HepG2 (cell line): ENCODE data around the gene PPP6R2. TPM values are rescaled to one million over a fixed set of nuclear protein-coding genes. Genes with fewer than 3 reads are reported as not detected.

Experiments
- BHLHE40 ChIP-seq: IDR thresholded peaks from 2 replicates; pipeline ENCODE4 v1.6.1; 2011; ENCODE audit warnings: low read length, improper control_type of control experiment
- GATAD1 ChIP-seq: IDR thresholded peaks from 2 replicates; pipeline ENCODE4 v1.6.1; 2016; ENCODE audit warnings: missing genetic modification reagents, missing compliant biosample characterization
- KDM5B ChIP-seq: sonication (generic); formaldehyde crosslinking; IDR thresholded peaks from 2 replicates; pipeline ENCODE4 v1.4.0; 2020; ENCODE audit warnings: missing genetic modification reagents, mild to moderate bottlenecking, borderline replicate concordance
- KLF16 ChIP-seq, 2 experiments: sonication (generic) in 1 of 2; formaldehyde crosslinking in 1 of 2; IDR thresholded peaks; 2 replicates each; pipeline versions ENCODE4 v1.6.1 to v1.8.0; 2016 to 2023; ENCODE audit warnings: missing genetic modification reagents in 2 of 2, missing compliant biosample characterization in 1 of 2
- NR2F6 ChIP-seq, 2 experiments: IDR thresholded peaks; 2 replicates each; pipeline ENCODE4 v1.6.1; 2016; ENCODE audit warnings: antibody characterized with exemption in 1 of 2, mild to moderate bottlenecking in 1 of 2
- RXRB ChIP-seq: IDR thresholded peaks from 2 replicates; pipeline ENCODE4 v1.6.1; 2016; ENCODE audit warnings: borderline replicate concordance, missing genetic modification reagents, missing compliant biosample characterization
- SP5 ChIP-seq: IDR thresholded peaks from 2 replicates; pipeline ENCODE4 v1.6.1; 2016; ENCODE audit warnings: low read depth, borderline replicate concordance
- SSRP1 ChIP-seq: IDR thresholded peaks from 2 replicates; pipeline ENCODE4 v1.6.1; 2016; ENCODE audit warnings: control low read depth
- TOPORS ChIP-seq: sonication (generic); formaldehyde crosslinking; IDR thresholded peaks from 2 replicates; pipeline ENCODE4 v1.8.0; 2023; ENCODE audit warnings: mild to moderate bottlenecking, missing genetic modification reagents
- WIZ ChIP-seq: sonication (generic); formaldehyde crosslinking; IDR thresholded peaks from 2 replicates; pipeline ENCODE4 v1.5.1; 2020; ENCODE audit warnings: mild to moderate bottlenecking, missing genetic modification reagents
- XRCC5 ChIP-seq: fragments of 200-400 bp; formaldehyde crosslinking; optimal IDR thresholded peaks from 2 replicates; pipeline ENCODE3; 2017; ENCODE audit warnings: mild to moderate bottlenecking, low read length
- ZBTB8A ChIP-seq: sonication (generic); formaldehyde crosslinking; IDR thresholded peaks from 2 replicates; pipeline ENCODE4 v1.4.0; 2020; ENCODE audit warnings: mild to moderate bottlenecking, low read depth, missing genetic modification reagents, borderline replicate concordance
- ZMYM3 ChIP-seq: sonication (generic); formaldehyde crosslinking; IDR thresholded peaks from 2 replicates; pipeline ENCODE4 v1.5.1; 2020; ENCODE audit warnings: mild to moderate bottlenecking, missing genetic modification reagents
- ZNF205 ChIP-seq: IDR thresholded peaks from 2 replicates; pipeline ENCODE4 v1.6.1; 2018; ENCODE audit warnings: missing biosample characterization, missing genetic modification reagents
- ZNF34 ChIP-seq: sonication (generic); formaldehyde crosslinking; IDR thresholded peaks from 2 replicates; pipeline ENCODE4 v1.4.0; 2020; ENCODE audit warnings: mild to moderate bottlenecking, missing genetic modification reagents, borderline replicate concordance
- ZNF510 ChIP-seq: sonication (generic); formaldehyde crosslinking; IDR thresholded peaks from 2 replicates; pipeline ENCODE4 v1.4.0; 2020; ENCODE audit warnings: low read depth, mild to moderate bottlenecking, missing genetic modification reagents
- ZNF556 ChIP-seq: sonication (generic); formaldehyde crosslinking; IDR thresholded peaks from 2 replicates; pipeline ENCODE4 v1.4.0; 2020; ENCODE audit warnings: mild to moderate bottlenecking, missing genetic modification reagents, borderline replicate concordance
- ZNF605 ChIP-seq: sonication (generic); formaldehyde crosslinking; IDR thresholded peaks from 2 replicates; pipeline ENCODE4 v1.8.0; 2022; ENCODE audit warnings: mild to moderate bottlenecking, missing genetic modification reagents
- ZNF772 ChIP-seq: sonication (generic); formaldehyde crosslinking; IDR thresholded peaks from 2 replicates; pipeline ENCODE4 v1.5.0; 2020; ENCODE audit warnings: mild to moderate bottlenecking, missing genetic modification reagents
- polyA plus RNA-seq, 8 experiments: library from polyadenylated mRNA; depleted of rRNA in 3 of 8; stranded (reverse) in 7 of 8; unstranded in 1 of 8; fragments of >200 nt; fragmentation: Illumina TruSeq in 4 of 8; extraction: Trizol in 4 of 8; gene quantifications; 2 replicates each; pipeline versions ENCODE4 v1.2.1 to v1.2.3, GENCODE V29; 2011 to 2016; ENCODE audit warnings: low read depth in 4 of 8, missing spikeins in 1 of 8, mixed read lengths in 1 of 8; ENCODE audit not compliant: insufficient read depth in 1 of 8
- total RNA-seq, 5 experiments: library from RNA; depleted of rRNA; stranded (reverse); fragments of >200 nt; fragmentation: Illumina TruSeq; extraction: Trizol; gene quantifications; 2 replicates each; pipeline ENCODE4 v1.2.3, GENCODE V29; 2016; ENCODE audit warnings: low read depth in 1 of 5
- TF ChIP-seq, protein P1 (sequence below): IDR thresholded peaks from 2 replicates; pipeline ENCODE4 v1.6.1; 2018; ENCODE audit warnings: missing genetic modification reagents
- TF ChIP-seq, protein P2 (sequence below): sonication (generic); formaldehyde crosslinking; IDR thresholded peaks from 2 replicates; pipeline ENCODE4 v1.5.1; 2020; ENCODE audit warnings: mild to moderate bottlenecking, moderate library complexity, missing genetic modification reagents
- TF ChIP-seq, protein P3 (sequence below): sonication (generic); formaldehyde crosslinking; IDR thresholded peaks from 2 replicates; pipeline ENCODE4 v1.4.0; 2020; ENCODE audit warnings: missing genetic modification reagents
- TF ChIP-seq, protein P4 (sequence below): sonication (generic); formaldehyde crosslinking; IDR thresholded peaks from 2 replicates; pipeline ENCODE4 v1.9.0; 2021; ENCODE audit warnings: missing genetic modification reagents, borderline replicate concordance

PPP6R2 gene
- total and polyA plus RNA-seq, 2 of the 13 experiments (the other 11 are each of a cell fraction or from before 2014, with no cell fraction given): 55.0 to 102 TPM

DNA sequence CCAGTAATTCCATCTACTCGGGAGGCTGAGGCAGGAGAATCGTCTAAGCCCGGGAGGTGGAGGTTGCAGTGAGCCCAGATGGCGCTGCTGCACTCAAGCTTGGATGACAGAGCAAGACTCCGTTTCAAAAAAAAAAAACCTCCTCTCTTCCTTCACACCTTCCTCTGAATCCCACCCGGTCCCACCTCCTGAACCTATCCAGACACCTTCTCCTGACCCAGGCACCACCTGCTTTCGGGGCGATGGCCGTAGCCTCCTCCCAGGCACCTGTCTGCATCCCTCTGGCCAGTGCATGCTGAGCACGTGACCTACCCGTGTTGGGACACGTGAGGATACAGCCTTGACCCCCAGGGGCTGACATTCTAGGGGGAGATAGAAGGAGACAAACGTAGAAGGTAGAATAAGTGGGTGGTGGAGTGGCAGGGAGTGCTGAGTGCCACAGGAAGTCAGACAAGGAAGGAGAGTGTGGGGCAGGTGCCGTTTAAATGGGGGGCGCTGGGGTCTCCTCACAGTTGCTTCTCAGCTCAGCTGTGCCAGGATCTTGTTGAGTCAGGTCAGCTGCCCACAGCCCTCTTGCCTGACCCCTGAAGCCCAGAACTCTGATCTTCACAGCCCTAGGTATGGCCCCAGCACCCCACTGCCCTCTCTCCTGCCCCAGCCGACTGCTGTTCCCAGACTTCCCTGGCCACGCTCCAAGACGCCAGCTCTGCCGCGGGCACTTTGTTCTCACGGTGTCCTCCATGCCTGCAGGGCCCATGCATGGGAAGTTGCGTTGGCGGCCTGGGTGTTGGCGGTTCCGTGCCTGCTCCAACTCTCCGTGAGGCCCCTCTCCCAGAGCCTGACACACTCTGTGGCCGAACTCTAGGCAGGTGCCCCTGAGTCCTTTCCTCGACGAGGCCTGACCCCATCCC, 142.3 kb downstream of the PPP6R2 start (continued):
- TF ChIP-seq TOPORS (CRISPR knock-in tag) (peak; percentile 72; the same call in 1 of the 2 replicates), SSRP1 (CRISPR knock-in tag) (peak; percentile 89), ZNF34 (CRISPR knock-in tag) (no peak), ZNF605 (peak; percentile 87), SP5 (no peak; the same call in 1 of the 2 replicates), GATAD1 (CRISPR knock-in tag) (0 out of 2 replicates have a peak, but pooled peaks have one; percentile 19), BHLHE40 (peak; percentile 94), ZBTB8A (CRISPR knock-in tag) (no peak), ZNF510 (no peak), RXRB (CRISPR knock-in tag) (peak; percentile 80), KDM5B (peak; percentile 50; the same call in 1 of the 2 replicates), ZNF205 (CRISPR knock-in tag) (no peak), WIZ (CRISPR knock-in tag) (0 out of 2 replicates have a peak, but pooled peaks have one; percentile 52), XRCC5 (no peak), ZMYM3 (CRISPR knock-in tag) (0 out of 2 replicates have a peak, but pooled peaks have one; percentile 31), ZNF556 (CRISPR knock-in tag) (0 out of 2 replicates have a peak, but pooled peaks have one; percentile 10), NR2F6 (IDR thresholded peaks at IDR 0.05) (peak; percentile 82), NR2F6 (CRISPR knock-in tag; IDR thresholded peaks at IDR 0.05) (peak; percentile 92), ZNF772 (CRISPR knock-in tag) (no peak), KLF16 (CRISPR knock-in tag; IDR thresholded peaks at IDR 0.05) (peak in 1 of 2 experiments; percentile 82; a peak in 2 of 4 replicates)
- TF ChIP-seq, protein P1, sequence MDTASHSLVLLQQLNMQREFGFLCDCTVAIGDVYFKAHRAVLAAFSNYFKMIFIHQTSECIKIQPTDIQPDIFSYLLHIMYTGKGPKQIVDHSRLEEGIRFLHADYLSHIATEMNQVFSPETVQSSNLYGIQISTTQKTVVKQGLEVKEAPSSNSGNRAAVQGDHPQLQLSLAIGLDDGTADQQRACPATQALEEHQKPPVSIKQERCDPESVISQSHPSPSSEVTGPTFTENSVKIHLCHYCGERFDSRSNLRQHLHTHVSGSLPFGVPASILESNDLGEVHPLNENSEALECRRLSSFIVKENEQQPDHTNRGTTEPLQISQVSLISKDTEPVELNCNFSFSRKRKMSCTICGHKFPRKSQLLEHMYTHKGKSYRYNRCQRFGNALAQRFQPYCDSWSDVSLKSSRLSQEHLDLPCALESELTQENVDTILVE (CRISPR knock-in tag): no peak; the same call in 1 of the 2 replicates
- TF ChIP-seq, protein P2, sequence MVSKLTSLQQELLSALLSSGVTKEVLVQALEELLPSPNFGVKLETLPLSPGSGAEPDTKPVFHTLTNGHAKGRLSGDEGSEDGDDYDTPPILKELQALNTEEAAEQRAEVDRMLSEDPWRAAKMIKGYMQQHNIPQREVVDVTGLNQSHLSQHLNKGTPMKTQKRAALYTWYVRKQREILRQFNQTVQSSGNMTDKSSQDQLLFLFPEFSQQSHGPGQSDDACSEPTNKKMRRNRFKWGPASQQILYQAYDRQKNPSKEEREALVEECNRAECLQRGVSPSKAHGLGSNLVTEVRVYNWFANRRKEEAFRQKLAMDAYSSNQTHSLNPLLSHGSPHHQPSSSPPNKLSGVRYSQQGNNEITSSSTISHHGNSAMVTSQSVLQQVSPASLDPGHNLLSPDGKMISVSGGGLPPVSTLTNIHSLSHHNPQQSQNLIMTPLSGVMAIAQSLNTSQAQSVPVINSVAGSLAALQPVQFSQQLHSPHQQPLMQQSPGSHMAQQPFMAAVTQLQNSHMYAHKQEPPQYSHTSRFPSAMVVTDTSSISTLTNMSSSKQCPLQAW (CRISPR knock-in tag): peak; percentile 69
- TF ChIP-seq, protein P3, sequence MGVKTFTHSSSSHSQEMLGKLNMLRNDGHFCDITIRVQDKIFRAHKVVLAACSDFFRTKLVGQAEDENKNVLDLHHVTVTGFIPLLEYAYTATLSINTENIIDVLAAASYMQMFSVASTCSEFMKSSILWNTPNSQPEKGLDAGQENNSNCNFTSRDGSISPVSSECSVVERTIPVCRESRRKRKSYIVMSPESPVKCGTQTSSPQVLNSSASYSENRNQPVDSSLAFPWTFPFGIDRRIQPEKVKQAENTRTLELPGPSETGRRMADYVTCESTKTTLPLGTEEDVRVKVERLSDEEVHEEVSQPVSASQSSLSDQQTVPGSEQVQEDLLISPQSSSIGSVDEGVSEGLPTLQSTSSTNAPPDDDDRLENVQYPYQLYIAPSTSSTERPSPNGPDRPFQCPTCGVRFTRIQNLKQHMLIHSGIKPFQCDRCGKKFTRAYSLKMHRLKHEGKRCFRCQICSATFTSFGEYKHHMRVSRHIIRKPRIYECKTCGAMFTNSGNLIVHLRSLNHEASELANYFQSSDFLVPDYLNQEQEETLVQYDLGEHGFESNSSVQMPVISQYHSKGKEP: no peak
- TF ChIP-seq, protein P4, sequence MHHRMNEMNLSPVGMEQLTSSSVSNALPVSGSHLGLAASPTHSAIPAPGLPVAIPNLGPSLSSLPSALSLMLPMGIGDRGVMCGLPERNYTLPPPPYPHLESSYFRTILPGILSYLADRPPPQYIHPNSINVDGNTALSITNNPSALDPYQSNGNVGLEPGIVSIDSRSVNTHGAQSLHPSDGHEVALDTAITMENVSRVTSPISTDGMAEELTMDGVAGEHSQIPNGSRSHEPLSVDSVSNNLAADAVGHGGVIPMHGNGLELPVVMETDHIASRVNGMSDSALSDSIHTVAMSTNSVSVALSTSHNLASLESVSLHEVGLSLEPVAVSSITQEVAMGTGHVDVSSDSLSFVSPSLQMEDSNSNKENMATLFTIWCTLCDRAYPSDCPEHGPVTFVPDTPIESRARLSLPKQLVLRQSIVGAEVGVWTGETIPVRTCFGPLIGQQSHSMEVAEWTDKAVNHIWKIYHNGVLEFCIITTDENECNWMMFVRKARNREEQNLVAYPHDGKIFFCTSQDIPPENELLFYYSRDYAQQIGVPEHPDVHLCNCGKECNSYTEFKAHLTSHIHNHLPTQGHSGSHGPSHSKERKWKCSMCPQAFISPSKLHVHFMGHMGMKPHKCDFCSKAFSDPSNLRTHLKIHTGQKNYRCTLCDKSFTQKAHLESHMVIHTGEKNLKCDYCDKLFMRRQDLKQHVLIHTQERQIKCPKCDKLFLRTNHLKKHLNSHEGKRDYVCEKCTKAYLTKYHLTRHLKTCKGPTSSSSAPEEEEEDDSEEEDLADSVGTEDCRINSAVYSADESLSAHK: no peak
